Activated CD4-positive, CD25-positive, alpha-beta regulatory T cell (primary cell): Measurements from ENCODE around the gene SUB1.
"Not testable (repeated sequence)": the region's sequence is repeated elsewhere in the genome, so short reads cannot be mapped to it uniquely, and the experiment has no call there.

Experiments used
- DNase-seq, 4 experiments: peaks; one replicate each; lab custom pipeline; 2025; lab: John Stamatoyannopoulos, UW

The SUB1 gene

DNA sequence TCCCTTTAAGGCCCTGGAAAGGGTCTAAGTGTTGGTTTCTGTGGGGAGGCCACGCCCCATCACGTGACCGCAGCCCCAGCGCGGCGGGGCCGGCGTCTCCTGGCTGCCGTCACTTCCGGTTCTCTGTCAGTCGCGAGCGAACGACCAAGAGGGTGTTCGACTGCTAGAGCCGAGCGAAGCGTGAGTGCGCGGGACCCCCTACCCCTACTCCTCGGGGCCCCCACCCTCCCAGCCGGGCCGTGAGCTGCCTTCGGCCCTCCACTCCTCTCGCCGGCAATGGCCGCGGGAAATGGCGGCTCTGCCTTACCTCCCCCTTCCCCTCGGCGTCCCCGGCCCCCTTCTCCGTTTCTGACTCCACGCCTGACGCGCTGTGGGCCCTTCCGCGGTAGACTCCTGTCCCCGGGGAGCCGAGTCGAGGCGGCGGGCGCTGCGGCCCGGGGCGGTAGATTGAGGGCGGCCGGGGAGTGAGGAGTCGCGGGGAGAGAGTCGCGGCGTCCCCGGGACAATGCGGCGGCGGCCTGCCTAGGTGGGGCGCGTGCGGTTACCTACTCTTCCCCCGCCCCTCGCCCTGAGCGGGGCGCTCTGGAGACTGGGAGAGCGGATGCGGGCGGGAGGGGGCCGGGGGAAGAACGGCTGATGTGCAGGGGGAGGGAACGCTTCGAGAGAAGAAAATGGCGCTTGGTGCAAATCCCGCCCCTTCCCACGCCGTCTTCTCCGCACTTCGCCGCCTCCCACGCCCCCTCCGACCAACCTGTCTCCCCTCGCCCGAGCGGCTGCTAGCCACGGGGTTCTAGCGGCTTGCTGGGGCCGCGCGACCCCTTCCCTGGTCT, at the start of gene SUB1:
TSS of gene SUB1 (plus strand) at position 112 of the 830 bp plus-strand sequence. CDS start 2,956 bp downstream, outside the sequence.
- DNase-seq: peak; percentile 81 to 91 (median 86)

- no peak for DNase-seq
These were observed 49.1 kb upstream of the SUB1 start for GRCh38 chr5:32536246-32536645.

GRCh38 chr5:32537437-32538029, 47.8 kb upstream of the SUB1 start:
- DNase-seq: not testable (repeated sequence)

GRCh38 chr5:32538031-32538547, 47.3 kb upstream of the SUB1 start:
- peak in 3 of 4 experiments; percentile 4 to 18 (median 11) for DNase-seq

GRCh38 chr5:32539981-32540845, 45.1 kb upstream of the SUB1 start:
- no peak for DNase-seq

- no peak for DNase-seq
These were observed 44.1 kb upstream of the SUB1 start for GRCh38 chr5:32541241-32541640.

DNA sequence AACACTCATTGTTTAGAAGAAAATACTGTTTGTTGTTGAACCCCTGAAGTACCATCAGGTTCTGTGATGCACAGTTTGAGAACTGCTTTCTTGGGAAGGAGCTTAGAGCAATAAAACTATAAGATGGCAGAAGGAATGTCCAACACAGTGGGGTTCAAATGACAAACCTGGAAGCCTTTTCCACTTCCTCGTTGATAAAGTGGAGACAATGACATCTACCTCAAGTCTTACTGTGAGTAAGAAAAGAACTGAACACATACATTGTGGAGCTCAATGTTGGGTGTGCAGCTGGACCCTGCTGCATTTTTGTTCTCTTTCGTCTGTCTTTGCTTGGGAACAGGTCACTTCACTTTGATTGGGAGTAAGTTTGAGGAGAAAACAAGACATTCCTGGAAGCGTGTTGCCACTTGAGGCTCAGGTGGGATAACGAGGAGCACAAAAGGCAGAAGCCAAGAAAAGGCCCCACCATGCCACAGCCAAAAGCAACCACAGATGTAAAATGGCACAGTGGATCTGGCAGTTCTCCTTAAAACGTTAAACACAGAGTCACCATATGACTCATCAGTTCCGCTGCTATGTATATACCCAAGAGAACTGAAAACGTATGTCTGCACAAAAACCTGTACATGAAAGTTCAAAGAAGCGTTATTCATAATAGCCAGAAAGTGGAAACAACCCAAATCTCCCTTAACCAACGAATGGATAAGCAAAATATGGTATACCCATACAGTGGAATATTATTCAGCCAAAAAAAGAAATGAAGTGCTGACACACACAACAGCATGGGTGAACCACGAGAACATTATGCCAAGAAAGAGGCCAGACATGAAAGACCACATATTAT, 42.9 kb upstream of the SUB1 start:
- DNase-seq: no peak

DNA sequence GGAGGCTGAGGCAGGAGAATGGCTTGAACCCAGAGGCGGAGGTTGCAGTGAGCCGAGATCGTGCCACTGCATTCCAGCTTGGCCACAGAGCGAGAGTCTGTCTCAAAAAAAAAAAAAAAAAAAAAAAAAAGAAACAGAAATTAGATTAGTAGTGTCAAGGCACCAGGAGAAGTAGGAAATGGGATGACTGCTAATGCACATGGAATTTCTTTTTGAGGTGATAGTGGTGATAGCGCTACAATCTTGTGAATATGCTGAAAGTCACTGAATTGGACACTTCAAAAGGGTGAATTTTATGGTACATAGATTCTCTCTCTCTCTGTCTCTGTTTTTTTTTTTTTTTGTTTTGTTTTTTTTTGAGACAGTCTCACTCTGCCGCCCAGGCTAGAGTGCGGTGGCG, 42.1 kb upstream of the SUB1 start:
- no peak for DNase-seq

DNA sequence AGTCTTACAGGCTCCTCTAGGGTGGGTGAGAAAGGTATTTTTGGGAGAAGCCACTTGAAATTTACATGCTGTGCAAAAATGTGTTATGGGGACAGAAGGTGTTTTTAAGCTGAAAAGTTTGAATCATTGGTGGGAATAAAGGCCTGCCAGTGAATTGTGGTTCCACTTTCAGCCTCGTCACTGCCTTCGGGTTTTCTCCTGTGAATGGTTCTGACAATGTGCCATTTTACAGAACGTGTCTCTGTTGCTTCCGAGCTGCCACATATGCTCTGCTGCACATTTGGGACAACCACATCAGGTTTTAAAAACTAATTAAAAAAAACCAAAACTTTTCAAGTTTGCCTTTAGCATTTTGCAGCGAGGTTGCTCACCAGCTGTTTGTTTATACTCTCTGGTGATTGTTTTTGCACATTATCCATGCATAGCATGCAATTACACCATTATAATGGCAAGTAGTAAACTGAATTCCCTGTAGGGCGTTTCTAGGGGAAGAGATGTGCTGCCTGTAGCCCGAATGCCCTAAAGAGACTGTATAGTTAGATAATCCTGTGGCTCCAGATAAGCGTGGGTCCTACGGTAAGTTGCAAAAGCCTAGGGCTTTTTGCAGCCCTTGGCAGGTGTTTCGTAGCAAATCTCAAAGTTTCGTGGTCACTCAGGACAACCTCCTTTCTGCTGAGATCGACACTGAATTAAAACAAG, 40.1 kb upstream of the SUB1 start:
- no peak for DNase-seq

DNA sequence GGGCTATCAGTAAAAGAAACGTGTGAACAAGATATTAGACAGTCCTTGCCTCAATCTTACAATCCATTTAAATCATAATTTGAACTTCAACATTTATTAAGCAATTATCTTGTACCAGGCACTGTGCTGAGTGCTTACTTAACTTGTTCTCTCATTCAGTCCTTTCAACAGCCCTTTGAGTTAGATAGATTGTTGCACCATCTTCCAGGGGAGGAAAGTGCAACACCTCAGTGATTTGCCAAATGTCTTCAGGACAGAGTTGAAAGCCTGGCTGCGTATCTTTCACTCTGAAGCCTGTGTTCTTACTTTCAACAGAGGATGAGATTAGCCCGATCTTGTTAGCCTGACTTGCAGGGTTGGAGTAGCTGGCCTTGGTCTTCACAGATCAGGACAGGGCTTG, 34.2 kb upstream of the SUB1 start:
- DNase-seq: no peak

DNA sequence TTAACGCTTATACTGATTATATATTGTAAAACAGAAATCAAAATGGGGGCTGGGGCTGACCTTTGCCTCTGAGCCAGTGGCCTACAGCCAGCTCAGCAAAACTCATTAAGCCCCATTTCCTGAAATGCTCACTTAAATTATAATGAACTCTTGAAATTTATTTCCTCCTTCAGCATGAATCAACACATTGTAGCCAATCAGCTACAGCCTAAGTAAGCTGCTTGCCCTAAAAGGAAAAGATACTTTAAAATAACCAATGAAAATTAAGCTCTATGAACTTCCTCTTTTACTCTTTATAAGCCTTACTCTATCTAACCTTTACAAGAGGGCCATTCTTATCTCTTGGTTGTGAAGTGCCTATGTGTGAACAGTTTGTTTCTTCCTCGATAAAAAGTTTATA, 33.5 kb upstream of the SUB1 start:
- no peak for DNase-seq

GRCh38 chr5:32552491-32552890, 32.9 kb upstream of the SUB1 start:
- not testable (repeated sequence) for DNase-seq

- DNase-seq: no peak
These were observed 32.4 kb upstream of the SUB1 start for GRCh38 chr5:32552936-32553335.

DNA sequence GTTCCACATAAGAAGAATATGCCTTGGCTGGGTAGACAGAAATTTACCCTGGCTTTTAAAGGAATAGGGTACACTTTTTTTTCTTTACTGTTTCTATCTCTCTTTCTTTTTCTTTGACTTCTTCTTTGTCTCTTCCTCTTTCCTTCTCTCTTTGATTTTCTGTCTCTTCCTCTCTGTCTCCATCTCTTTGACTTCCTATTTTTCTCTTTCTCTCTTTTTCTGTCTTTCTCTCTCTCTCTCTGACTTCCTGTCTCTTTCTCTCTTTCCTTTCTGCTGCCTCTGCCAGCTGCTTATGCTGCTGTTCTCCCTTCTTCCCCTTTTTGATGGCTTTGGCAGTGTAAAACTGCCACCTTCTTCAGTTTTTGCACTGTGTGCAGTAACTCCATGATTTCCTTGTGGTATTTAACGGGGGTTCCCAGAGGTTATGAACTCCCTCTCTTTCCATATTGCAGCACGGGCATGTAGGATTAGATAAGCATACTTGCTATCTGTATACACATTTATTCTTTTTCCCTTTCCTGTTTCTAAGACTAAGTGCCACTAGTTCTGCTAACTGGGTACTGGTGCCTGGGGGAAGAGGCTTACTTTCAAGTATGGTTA, 31.1 kb upstream of the SUB1 start:
- DNase-seq: not testable (repeated sequence)

- DNase-seq: not testable (repeated sequence)
These were observed 28.8 kb upstream of the SUB1 start for GRCh38 chr5:32556543-32556942.

DNA sequence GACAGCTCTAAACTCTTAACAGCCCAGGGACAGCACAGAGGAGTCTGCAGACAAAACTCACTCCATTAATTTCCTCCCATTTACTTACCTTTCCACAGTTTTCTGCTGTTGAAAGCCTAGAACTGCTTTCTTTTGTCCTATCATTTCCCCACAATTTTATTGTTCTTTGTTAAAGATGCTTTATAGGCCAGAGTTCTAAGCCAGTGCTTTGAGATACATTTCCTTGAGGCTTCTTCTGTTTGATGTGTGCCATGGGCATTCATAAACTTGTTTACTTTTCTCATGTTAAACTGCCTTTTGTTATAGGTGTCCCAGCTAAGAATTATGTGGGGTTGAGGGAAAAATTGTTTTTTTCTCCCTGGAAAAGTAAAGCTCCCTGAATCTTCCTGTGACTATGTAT, 25.9 kb upstream of the SUB1 start:
- DNase-seq: no peak

- no peak for DNase-seq
These were observed 25.4 kb upstream of the SUB1 start for GRCh38 chr5:32559921-32560320.

- no peak for DNase-seq
These were observed 23.3 kb upstream of the SUB1 start for GRCh38 chr5:32562056-32562455.

DNA sequence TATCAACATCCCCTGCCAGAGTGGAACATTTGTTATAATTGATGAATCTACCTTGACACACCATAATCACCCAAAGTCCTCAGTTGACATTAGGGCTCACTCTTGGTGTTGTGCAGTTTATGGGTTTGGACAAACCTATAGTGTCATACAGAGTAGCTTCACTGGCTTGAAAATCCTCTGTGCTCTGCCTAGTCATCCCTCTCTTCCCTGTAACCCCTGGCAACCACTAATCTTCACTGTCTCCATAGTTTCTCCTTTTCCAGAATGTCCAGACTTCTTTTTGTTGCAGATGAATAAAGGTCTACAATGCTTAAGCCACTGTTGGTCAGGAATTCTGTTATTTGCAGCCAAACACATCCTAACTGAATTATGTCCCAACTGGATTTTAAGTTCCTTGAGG, 22.5 kb upstream of the SUB1 start:
- DNase-seq: no peak

DNA sequence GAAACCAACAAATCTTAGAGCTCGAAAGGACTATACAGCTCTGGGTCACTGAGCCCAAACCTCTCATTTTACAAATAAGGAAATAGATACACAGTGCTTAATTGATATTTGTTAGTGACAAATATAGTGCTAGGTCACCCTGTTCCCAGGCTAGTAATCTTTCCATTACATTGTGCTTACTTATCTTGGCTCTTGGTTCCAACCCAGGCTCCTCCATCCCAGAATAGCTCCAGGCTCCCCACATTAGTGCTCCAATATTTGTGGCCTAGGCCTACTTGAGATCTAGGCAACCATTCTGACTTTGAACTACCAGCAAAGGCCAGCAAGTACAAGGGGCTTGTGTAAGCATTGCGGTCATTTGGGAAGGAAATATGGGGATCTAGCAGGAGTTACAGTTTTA, 21.7 kb upstream of the SUB1 start:
- DNase-seq: no peak
